Bronchial epithelial cell (primary cell): ENCODE results near the gene ANTXR2. TPM values are rescaled to one million over a fixed set of nuclear protein-coding genes. Genes with fewer than 3 reads are reported as not detected.

Source experiments
- DNase-seq: peaks from one replicate; pipeline ENCODE4 v3.0.0-alpha.2; 2010; ENCODE audit warnings: low read depth
- FAIRE-seq: peaks from 2 replicates; lab custom pipeline; 2011; peaks lifted over from hg19 to GRCh38; lab: Jason Lieb, UNC
- H3K27me3 ChIP-seq: 2 replicates; pipeline ENCODE4 v1.5.1; 2011; ENCODE audit warnings: low read length; ENCODE audit not compliant: control insufficient read depth, insufficient read depth
- H3K36me3 ChIP-seq: 2 replicates; pipeline ENCODE4 v1.5.1; 2011; ENCODE audit warnings: low read length; ENCODE audit not compliant: control insufficient read depth, insufficient read depth
- H3K4me3 ChIP-seq: 2 replicates; pipeline ENCODE4 v1.5.1; 2011; ENCODE audit warnings: mild to moderate bottlenecking, low read depth, low read length, control low read depth
- total RNA-seq: library from RNA; depleted of rRNA; stranded (reverse); fragments of >200 nt; gene quantifications from 2 replicates; pipeline ENCODE4 v1.2.1, GENCODE V29; 2014
- TF ChIP-seq, protein P1 (sequence below): IDR thresholded peaks from 2 replicates; pipeline ENCODE4 v1.5.1; 2011; ENCODE audit warnings: mild to moderate bottlenecking, moderate library complexity, low read length, control low read depth, inconsistent platforms; ENCODE audit not compliant: insufficient read depth, severe bottlenecking

Gene ANTXR2
- total RNA-seq, 1 donor from 2014 or later = 35.5 TPM

DNA sequence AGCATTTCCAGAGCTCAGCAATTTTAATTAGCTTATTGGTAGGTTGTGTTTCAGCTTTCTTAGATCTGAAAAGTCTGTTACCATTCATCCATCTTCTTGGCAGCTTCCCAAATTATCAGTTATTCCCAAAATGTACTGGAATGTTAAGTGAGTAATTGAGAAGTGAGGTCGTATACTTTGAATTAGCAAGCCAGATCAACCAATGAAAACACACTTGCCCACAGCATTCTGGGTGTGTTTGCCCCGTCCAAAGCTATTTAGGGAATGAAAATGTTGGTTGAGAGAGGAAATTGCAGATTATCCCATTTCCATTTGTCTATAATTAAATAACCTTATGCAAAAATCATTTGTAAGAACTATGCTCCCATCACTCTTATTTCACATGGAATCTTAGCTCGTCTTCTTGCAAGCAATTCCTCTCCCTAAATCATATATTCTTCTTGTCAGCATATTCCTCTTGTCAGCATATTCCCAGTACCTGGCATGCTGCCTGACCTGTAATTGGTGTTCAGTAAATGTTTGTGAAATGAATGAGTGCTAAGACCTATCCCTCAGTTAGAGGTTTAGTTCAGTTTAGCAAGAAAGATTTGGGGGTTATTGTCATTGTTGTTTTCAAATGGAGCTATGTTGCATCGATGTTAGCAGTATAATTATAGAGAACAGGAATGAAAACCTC lies 23.3 kb upstream of the ANTXR2 start:
- Histone ChIP-seq H3K36me3 (no peaks in the 10 kb centered on the region), H3K4me3 (no peak overlapping the region), H3K27me3 (no peaks in the 10 kb centered on the region)
- DNase-seq = no peak
- TF ChIP-seq, protein P1, sequence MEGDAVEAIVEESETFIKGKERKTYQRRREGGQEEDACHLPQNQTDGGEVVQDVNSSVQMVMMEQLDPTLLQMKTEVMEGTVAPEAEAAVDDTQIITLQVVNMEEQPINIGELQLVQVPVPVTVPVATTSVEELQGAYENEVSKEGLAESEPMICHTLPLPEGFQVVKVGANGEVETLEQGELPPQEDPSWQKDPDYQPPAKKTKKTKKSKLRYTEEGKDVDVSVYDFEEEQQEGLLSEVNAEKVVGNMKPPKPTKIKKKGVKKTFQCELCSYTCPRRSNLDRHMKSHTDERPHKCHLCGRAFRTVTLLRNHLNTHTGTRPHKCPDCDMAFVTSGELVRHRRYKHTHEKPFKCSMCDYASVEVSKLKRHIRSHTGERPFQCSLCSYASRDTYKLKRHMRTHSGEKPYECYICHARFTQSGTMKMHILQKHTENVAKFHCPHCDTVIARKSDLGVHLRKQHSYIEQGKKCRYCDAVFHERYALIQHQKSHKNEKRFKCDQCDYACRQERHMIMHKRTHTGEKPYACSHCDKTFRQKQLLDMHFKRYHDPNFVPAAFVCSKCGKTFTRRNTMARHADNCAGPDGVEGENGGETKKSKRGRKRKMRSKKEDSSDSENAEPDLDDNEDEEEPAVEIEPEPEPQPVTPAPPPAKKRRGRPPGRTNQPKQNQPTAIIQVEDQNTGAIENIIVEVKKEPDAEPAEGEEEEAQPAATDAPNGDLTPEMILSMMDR = no peak
- no peak for FAIRE-seq

GRCh38 chr4:80094191-80094590 lies 21.2 kb upstream of the ANTXR2 start:
- no peaks in the 10 kb centered on the region for H3K36me3 ChIP-seq
- no peak for FAIRE-seq
- no peak for DNase-seq
- TF ChIP-seq, protein P1 = no peak
- H3K4me3 ChIP-seq = no peak overlapping the region
- no peaks in the 10 kb centered on the region for H3K27me3 ChIP-seq

- TF ChIP-seq, protein P1 = no peak
- no peak overlapping the region for H3K4me3 ChIP-seq
- H3K27me3 ChIP-seq = no peaks in the 10 kb centered on the region
- FAIRE-seq (no peak), DNase-seq (no peak)
- no peaks in the 10 kb centered on the region for H3K36me3 ChIP-seq
These were observed 20.5 kb upstream of the ANTXR2 start for GRCh38 chr4:80093563-80093962.

GRCh38 chr4:80092847-80093246 lies 19.8 kb upstream of the ANTXR2 start:
- Histone ChIP-seq H3K4me3 (no peak overlapping the region), H3K36me3 (no peaks in the 10 kb centered on the region), H3K27me3 (no peaks in the 10 kb centered on the region)
- FAIRE-seq (no peak), DNase-seq (no peak)
- TF ChIP-seq, protein P1 = no peak

- TF ChIP-seq, protein P1 = no peak
- no peak overlapping the region for H3K4me3 ChIP-seq
- no peak for DNase-seq
- no peak for FAIRE-seq
- no peaks in the 10 kb centered on the region for H3K36me3 ChIP-seq
- H3K27me3 ChIP-seq = no peaks in the 10 kb centered on the region
These were observed 19.1 kb upstream of the ANTXR2 start for GRCh38 chr4:80092088-80092487.

- H3K36me3 ChIP-seq = no peaks in the 10 kb centered on the region
- TF ChIP-seq, protein P1 = no peak
These were observed 18.7 kb upstream of the ANTXR2 start for GRCh38 chr4:80091688-80092087.

More at GRCh38 chr4:80091688-80092087, 18.7 kb upstream of the ANTXR2 start:
- Histone ChIP-seq H3K4me3 (no peak overlapping the region), H3K27me3 (no peaks in the 10 kb centered on the region)
- no peak for DNase-seq
- FAIRE-seq = no peak
